Measurements from ENCODE around the gene RTN4RL1.

DNA sequence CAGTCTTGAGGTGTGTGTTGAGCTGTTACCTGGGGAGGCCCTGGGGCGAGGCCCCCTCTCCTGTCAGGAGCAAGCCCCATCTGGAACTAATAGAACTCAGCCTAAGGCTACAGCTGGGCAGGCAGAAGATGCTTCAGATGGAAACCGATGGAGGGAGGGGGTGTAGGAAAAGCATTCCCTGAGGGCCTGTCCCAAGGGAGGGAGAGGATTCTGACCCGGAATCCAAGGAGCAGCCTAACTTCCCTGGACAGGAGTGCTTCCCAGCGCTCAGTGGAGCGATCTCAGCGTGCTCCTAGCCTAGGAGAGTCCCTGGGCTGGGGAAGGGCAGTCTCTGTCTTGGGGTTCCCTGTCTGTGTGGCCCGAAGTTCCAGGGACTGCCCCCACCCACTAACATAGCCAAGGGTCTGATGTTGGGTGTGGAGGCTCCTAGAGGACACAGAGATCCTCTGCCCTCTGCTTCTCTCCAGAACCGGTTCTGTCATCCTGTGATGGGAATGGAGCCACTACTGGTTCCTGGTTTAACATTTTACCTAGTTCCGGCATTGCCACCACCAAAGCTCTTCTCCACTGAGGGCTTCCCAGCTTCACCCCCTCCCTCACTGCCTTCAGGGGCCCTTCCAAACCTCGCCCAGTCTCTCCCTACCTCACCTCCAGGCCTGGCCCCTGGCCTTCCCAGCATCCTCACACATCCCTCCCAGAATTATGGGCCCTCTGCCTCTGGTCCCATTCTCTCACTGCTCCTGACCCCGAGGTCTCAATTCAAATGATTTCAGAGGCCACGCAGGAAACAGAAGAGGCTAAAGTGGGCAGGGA lies 58.7 kb downstream of the RTN4RL1 start:
- TF ChIP-seq, protein P1, sequence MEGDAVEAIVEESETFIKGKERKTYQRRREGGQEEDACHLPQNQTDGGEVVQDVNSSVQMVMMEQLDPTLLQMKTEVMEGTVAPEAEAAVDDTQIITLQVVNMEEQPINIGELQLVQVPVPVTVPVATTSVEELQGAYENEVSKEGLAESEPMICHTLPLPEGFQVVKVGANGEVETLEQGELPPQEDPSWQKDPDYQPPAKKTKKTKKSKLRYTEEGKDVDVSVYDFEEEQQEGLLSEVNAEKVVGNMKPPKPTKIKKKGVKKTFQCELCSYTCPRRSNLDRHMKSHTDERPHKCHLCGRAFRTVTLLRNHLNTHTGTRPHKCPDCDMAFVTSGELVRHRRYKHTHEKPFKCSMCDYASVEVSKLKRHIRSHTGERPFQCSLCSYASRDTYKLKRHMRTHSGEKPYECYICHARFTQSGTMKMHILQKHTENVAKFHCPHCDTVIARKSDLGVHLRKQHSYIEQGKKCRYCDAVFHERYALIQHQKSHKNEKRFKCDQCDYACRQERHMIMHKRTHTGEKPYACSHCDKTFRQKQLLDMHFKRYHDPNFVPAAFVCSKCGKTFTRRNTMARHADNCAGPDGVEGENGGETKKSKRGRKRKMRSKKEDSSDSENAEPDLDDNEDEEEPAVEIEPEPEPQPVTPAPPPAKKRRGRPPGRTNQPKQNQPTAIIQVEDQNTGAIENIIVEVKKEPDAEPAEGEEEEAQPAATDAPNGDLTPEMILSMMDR (IDR thresholded peaks at IDR 0.05) = no peak
- TF ChIP-seq EP300 (IDR thresholded peaks at IDR 0.05) = no peak
